Measurements from ENCODE around the gene HACL1.

GRCh38 chr3:15512166-15512565 is 89.2 kb downstream of the HACL1 start:
- no peak for TF ChIP-seq HMGXB4 (CRISPR knock-in tag; IDR thresholded peaks at IDR 0.05)
- no peak for TF ChIP-seq ZNF396 (CRISPR knock-in tag; IDR thresholded peaks at IDR 0.05; ENCODE audit: borderline replicate concordance)

Data from WTC11 (cell line).